Liver (tissue), 9 donors: ENCODE data around the gene NDRG2. TPM values are rescaled to one million over a fixed set of nuclear protein-coding genes. Genes with fewer than 3 reads are reported as not detected.

Source experiments
- DNase-seq: peaks from one replicate; pipeline ENCODE4 v3.0.0-alpha.2; 2017; ENCODE audit warnings: low spot score
- H3K27ac ChIP-seq, 2 donors: one replicate each; pipeline ENCODE4 v1.7.0; 2013; ENCODE audit warnings: inconsistent platforms in 2 of 2, low read length in 2 of 2, control low read depth in 1 of 2, low read depth in 1 of 2, mild to moderate bottlenecking in 1 of 2
- H3K27me3 ChIP-seq, 4 donors: one replicate each; pipeline versions ENCODE4 v1.6.1 to v1.7.0; 2013; ENCODE audit warnings: low read length in 3 of 4, inconsistent platforms in 1 of 4, mild to moderate bottlenecking in 1 of 4, moderate library complexity in 1 of 4; ENCODE audit not compliant: control insufficient read depth in 4 of 4, insufficient read depth in 4 of 4
- H3K36me3 ChIP-seq, 4 donors: one replicate each; pipeline versions ENCODE4 v1.6.1 to v1.7.0; 2013; ENCODE audit warnings: low read length in 3 of 4, mild to moderate bottlenecking in 3 of 4, low read depth in 1 of 4, moderate library complexity in 1 of 4; ENCODE audit not compliant: control insufficient read depth in 4 of 4, insufficient read depth in 3 of 4
- H3K4me1 ChIP-seq, 4 donors: one replicate each; pipeline versions ENCODE4 v1.6.1 to v1.7.0; 2013; ENCODE audit warnings: low read length in 3 of 4, mild to moderate bottlenecking in 3 of 4, moderate library complexity in 1 of 4; ENCODE audit not compliant: control insufficient read depth in 4 of 4, insufficient read depth in 4 of 4
- H3K4me3 ChIP-seq, 3 donors: one replicate each; pipeline versions ENCODE4 v1.6.1 to v1.7.0; 2013; ENCODE audit warnings: low read length in 3 of 3, control low read depth in 1 of 3, low read depth in 1 of 3, mild to moderate bottlenecking in 1 of 3
- H3K9ac ChIP-seq, 2 donors: one replicate each; pipeline ENCODE4 v1.7.0; 2013; ENCODE audit warnings: low read length in 2 of 2, mild to moderate bottlenecking in 2 of 2, moderate library complexity in 2 of 2, control low read depth in 1 of 2, low read depth in 1 of 2
- H3K9me3 ChIP-seq, 4 donors: one replicate each; pipeline versions ENCODE4 v1.6.1 to v1.7.0; 2013; ENCODE audit warnings: low read length in 3 of 4; ENCODE audit not compliant: control insufficient read depth in 4 of 4
- ATF3 ChIP-seq: IDR thresholded peaks from 2 replicates; pipeline ENCODE4 v1.6.1; 2016; ENCODE audit warnings: antibody characterized with exemption
- CTCF ChIP-seq: fragments of 150-350 bp; IDR thresholded peaks from 2 replicates; pipeline ENCODE4 v1.5.1; 2017; ENCODE audit warnings: improper control_type of control experiment, low read depth, low read length; ENCODE audit not compliant: missing input control
- EGR1 ChIP-seq, 2 donors: IDR thresholded peaks; 2 replicates each; pipeline ENCODE4 v1.6.1; 2016 to 2018; ENCODE audit warnings: antibody characterized with exemption in 2 of 2, low read depth in 2 of 2
- FOXA1 ChIP-seq: IDR thresholded peaks from 2 replicates; pipeline ENCODE4 v1.6.1; 2016; ENCODE audit warnings: antibody characterized with exemption
- FOXA2 ChIP-seq: IDR thresholded peaks from 2 replicates; pipeline ENCODE4 v1.6.1; 2016; ENCODE audit warnings: antibody characterized with exemption
- GABPA ChIP-seq, 2 donors: IDR thresholded peaks in 1 of 2; conservative IDR thresholded peaks in 1 of 2; 2 replicates each; pipeline ENCODE4 v1.6.1; 2016; ENCODE audit warnings: antibody characterized with exemption in 2 of 2, mild to moderate bottlenecking in 1 of 2, moderate library complexity in 1 of 2
- HNF4A ChIP-seq, 2 donors: conservative IDR thresholded peaks; 2 replicates each; pipeline ENCODE4 v1.6.1; 2016; ENCODE audit warnings: antibody characterized with exemption in 2 of 2, mild to moderate bottlenecking in 2 of 2
- HNF4G ChIP-seq: IDR thresholded peaks from 2 replicates; pipeline ENCODE4 v1.6.1; 2016; ENCODE audit warnings: antibody characterized with exemption
- NR2F2 ChIP-seq: IDR thresholded peaks from 2 replicates; pipeline ENCODE4 v1.6.1; 2016; ENCODE audit warnings: antibody characterized with exemption
- RAD21 ChIP-seq, 2 donors: IDR thresholded peaks; 2 replicates each; pipeline ENCODE4 v1.6.1; 2016; ENCODE audit warnings: antibody characterized with exemption in 2 of 2, mild to moderate bottlenecking in 2 of 2
- RXRA ChIP-seq, 2 donors: IDR thresholded peaks; 2 replicates each; pipeline ENCODE4 v1.6.1; 2017 to 2018; ENCODE audit warnings: antibody characterized with exemption in 2 of 2, mild to moderate bottlenecking in 1 of 2
- SP1 ChIP-seq: IDR thresholded peaks from 2 replicates; pipeline ENCODE4 v1.6.1; 2018; ENCODE audit warnings: antibody characterized with exemption, mild to moderate bottlenecking
- TAF1 ChIP-seq: conservative IDR thresholded peaks from 2 replicates; pipeline ENCODE4 v1.6.1; 2016; ENCODE audit warnings: antibody characterized with exemption, mild to moderate bottlenecking
- YY1 ChIP-seq: IDR thresholded peaks from 2 replicates; pipeline ENCODE4 v1.6.1; 2016; ENCODE audit warnings: antibody characterized with exemption, mild to moderate bottlenecking
- WGBS: extraction: QIAGEN DNeasy Blood & Tissue Kit; methylation state at CpG from one replicate; pipeline ENCODE4 v1.1.7; 2013; 5-methylcytosine and 5-hydroxymethylcytosine counted together
- polyA plus RNA-seq, 2 donors: library from polyadenylated mRNA; stranded (reverse) in 1 of 2; unstranded in 1 of 2; fragments of 200-250 nt in 1 of 2; fragments of >200 nt in 1 of 2; fragmentation: Nextera tagmentation in 1 of 2; extraction: Ambion mirVana in 1 of 2; gene quantifications; one replicate each; pipeline versions ENCODE4 v1.2.1 to v1.2.3, GENCODE V29; 2013 to 2015
- total RNA-seq, 2 donors: library from RNA; depleted of rRNA; stranded (reverse); fragments of >200 nt; gene quantifications; one replicate each; pipeline ENCODE4 v1.2.3, GENCODE V29; 2014
- TF ChIP-seq, protein P1 (sequence below): IDR thresholded peaks from 2 replicates; pipeline ENCODE4 v1.6.1; 2016; ENCODE audit warnings: antibody characterized with exemption
- TF ChIP-seq, protein P2 (sequence below): IDR thresholded peaks from 2 replicates; pipeline ENCODE4 v1.6.1; 2016; ENCODE audit warnings: antibody characterized with exemption
- TF ChIP-seq, protein P3 (sequence below): IDR thresholded peaks from 2 replicates; pipeline ENCODE4 v1.6.1; 2016; ENCODE audit warnings: antibody characterized with exemption, mild to moderate bottlenecking
- donor health status: healthy.
- donor health status: healthy.
- donor health status: healthy.
- donor health status: healthy.
- donor health status: healthy.

Gene NDRG2
- total and polyA plus RNA-seq, 4 donors = 72.9 to 191 (median 132) TPM

DNA sequence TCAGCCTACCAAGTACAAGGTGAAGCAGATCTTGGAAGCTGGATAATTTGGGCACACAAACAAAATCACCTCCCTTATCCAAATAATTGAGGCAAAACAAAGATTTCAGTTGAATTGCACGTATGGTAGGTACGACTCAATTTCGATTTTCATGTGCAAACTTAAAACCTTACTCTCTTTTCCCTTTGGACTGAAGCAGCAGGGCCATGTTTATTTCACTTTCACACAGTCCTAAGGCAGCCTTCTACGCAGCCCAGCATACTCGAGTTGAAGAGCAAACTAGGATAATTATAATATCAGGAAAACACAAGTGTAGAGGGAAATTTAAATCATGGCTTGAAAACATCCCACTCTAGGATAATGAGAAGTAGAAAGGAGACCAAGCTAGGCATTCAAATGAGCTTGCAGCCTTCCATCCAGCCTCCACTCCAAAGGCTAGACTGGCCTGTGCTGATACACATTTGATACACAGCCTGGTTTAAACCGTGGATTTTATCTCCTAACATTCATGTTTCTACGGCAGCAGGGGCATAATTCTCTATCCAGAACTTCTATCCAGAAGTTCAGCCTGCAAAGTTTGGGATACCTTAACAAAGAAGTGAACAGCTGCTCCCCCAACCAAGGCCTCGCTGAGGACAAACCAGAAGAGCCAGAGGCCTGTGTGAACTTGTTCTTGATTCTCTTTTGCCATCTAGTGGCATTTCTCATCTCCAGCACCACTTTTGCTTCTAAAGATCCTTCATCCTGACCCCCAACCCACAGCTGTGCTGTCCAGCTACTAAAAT, 14.9 kb upstream of the NDRG2 start:
- no peak for DNase-seq
- Histone ChIP-seq H3K4me1 (peaks cover 15 to 67% (median 51%) of the 10 kb centered on the region in 4 donors), H3K27ac (peak overlapping the region; percentile 59 to 68), H3K9me3 (no peaks in the 10 kb centered on the region), H3K27me3 (no peaks in the 10 kb centered on the region), H3K4me3 (no peak overlapping the region), H3K9ac (peak overlapping the region in 1 of 2 donors; percentile 51), H3K36me3 (no peaks in the 10 kb centered on the region)
- WGBS = 25% methylated on average over 8 of the region's 8 CpGs
- peak; percentile 73 for TF ChIP-seq CTCF
- TF ChIP-seq HNF4G = no peak
- TF ChIP-seq HNF4A (conservative IDR thresholded peaks at IDR 0.05) = peak in 1 of 2 donors; percentile 21
- no peak for TF ChIP-seq FOXA1
- peak; percentile 92 to 95 for TF ChIP-seq RAD21 (IDR thresholded peaks at IDR 0.05)
- no peak for TF ChIP-seq NR2F2
- peak in 1 of 2 donors; percentile 48 for TF ChIP-seq RXRA (IDR thresholded peaks at IDR 0.05)
- TF ChIP-seq ATF3 = no peak
- TF ChIP-seq, protein P1, sequence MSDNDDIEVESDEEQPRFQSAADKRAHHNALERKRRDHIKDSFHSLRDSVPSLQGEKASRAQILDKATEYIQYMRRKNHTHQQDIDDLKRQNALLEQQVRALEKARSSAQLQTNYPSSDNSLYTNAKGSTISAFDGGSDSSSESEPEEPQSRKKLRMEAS = no peak
- no peak for TF ChIP-seq SP1
- TF ChIP-seq FOXA2 = no peak
- no peak for TF ChIP-seq TAF1
- TF ChIP-seq GABPA (IDR thresholded peaks at IDR 0.05 in 1 of 2, conservative IDR thresholded peaks at IDR 0.05 in 1 of 2) = no peak
- TF ChIP-seq, protein P2, sequence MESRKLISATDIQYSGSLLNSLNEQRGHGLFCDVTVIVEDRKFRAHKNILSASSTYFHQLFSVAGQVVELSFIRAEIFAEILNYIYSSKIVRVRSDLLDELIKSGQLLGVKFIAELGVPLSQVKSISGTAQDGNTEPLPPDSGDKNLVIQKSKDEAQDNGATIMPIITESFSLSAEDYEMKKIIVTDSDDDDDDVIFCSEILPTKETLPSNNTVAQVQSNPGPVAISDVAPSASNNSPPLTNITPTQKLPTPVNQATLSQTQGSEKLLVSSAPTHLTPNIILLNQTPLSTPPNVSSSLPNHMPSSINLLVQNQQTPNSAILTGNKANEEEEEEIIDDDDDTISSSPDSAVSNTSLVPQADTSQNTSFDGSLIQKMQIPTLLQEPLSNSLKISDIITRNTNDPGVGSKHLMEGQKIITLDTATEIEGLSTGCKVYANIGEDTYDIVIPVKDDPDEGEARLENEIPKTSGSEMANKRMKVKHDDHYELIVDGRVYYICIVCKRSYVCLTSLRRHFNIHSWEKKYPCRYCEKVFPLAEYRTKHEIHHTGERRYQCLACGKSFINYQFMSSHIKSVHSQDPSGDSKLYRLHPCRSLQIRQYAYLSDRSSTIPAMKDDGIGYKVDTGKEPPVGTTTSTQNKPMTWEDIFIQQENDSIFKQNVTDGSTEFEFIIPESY = no peak
- TF ChIP-seq, protein P3, sequence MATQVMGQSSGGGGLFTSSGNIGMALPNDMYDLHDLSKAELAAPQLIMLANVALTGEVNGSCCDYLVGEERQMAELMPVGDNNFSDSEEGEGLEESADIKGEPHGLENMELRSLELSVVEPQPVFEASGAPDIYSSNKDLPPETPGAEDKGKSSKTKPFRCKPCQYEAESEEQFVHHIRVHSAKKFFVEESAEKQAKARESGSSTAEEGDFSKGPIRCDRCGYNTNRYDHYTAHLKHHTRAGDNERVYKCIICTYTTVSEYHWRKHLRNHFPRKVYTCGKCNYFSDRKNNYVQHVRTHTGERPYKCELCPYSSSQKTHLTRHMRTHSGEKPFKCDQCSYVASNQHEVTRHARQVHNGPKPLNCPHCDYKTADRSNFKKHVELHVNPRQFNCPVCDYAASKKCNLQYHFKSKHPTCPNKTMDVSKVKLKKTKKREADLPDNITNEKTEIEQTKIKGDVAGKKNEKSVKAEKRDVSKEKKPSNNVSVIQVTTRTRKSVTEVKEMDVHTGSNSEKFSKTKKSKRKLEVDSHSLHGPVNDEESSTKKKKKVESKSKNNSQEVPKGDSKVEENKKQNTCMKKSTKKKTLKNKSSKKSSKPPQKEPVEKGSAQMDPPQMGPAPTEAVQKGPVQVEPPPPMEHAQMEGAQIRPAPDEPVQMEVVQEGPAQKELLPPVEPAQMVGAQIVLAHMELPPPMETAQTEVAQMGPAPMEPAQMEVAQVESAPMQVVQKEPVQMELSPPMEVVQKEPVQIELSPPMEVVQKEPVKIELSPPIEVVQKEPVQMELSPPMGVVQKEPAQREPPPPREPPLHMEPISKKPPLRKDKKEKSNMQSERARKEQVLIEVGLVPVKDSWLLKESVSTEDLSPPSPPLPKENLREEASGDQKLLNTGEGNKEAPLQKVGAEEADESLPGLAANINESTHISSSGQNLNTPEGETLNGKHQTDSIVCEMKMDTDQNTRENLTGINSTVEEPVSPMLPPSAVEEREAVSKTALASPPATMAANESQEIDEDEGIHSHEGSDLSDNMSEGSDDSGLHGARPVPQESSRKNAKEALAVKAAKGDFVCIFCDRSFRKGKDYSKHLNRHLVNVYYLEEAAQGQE = peak; percentile 13
- no peak for TF ChIP-seq YY1
- TF ChIP-seq EGR1 (IDR thresholded peaks at IDR 0.05; ENCODE audit: low read depth in 2 of 2) = no peak
